Islet precursor cell (in vitro differentiated cells): ENCODE results near the gene PPP3CA.
A peak's percentile ranks its signal among the peaks of the same experiment; 100 is the strongest.
"Not testable (repeated sequence)": the region's sequence is repeated elsewhere in the genome, so short reads cannot be mapped to it uniquely, and the experiment has no call there.

Source experiments
- DNase-seq: peaks from one replicate; pipeline ENCODE4 v3.0.0-alpha.2; 2018

PPP3CA gene

GRCh38 chr4:101200561-101200960 lies 146.8 kb downstream of the PPP3CA start:
- no peak for DNase-seq

- DNase-seq, result no peak
These were observed 147.6 kb downstream of the PPP3CA start for GRCh38 chr4:101199507-101200285.

- DNase-seq, result no peak
These were observed 148.5 kb downstream of the PPP3CA start for GRCh38 chr4:101198682-101199339.

- DNase-seq, result no peak
These were observed 150.0 kb downstream of the PPP3CA start for GRCh38 chr4:101197350-101197749.

- no peak for DNase-seq
These were observed 155.1 kb downstream of the PPP3CA start for GRCh38 chr4:101192244-101192643.

GRCh38 chr4:101191302-101192098 lies 155.8 kb downstream of the PPP3CA start:
- peak; percentile 67 for DNase-seq

GRCh38 chr4:101190751-101191150 lies 156.6 kb downstream of the PPP3CA start:
- DNase-seq, result no peak

- no peak for DNase-seq
These were observed 158.4 kb downstream of the PPP3CA start for GRCh38 chr4:101188906-101189305.

GRCh38 chr4:101187841-101188240 lies 159.5 kb downstream of the PPP3CA start:
- DNase-seq, result no peak

- DNase-seq, result no peak
These were observed 160.7 kb downstream of the PPP3CA start for GRCh38 chr4:101186567-101187184.

GRCh38 chr4:101184668-101185067 lies 162.7 kb downstream of the PPP3CA start:
- no peak for DNase-seq

- no peak for DNase-seq
These were observed 163.5 kb downstream of the PPP3CA start for GRCh38 chr4:101183666-101184373.

GRCh38 chr4:101183221-101183620 lies 164.1 kb downstream of the PPP3CA start:
- no peak for DNase-seq

- DNase-seq, result not testable (repeated sequence)
These were observed 164.6 kb downstream of the PPP3CA start for GRCh38 chr4:101182688-101183087.

- DNase-seq, result no peak
These were observed 168.6 kb downstream of the PPP3CA start for GRCh38 chr4:101178731-101179130.

GRCh38 chr4:101177154-101177553 lies 170.2 kb downstream of the PPP3CA start:
- DNase-seq, result no peak

- DNase-seq, result no peak
These were observed 171.2 kb downstream of the PPP3CA start for GRCh38 chr4:101175896-101176676.

GRCh38 chr4:101174679-101175345 lies 172.5 kb downstream of the PPP3CA start:
- DNase-seq, result no peak

GRCh38 chr4:101172369-101172768 lies 175.0 kb downstream of the PPP3CA start:
- no peak for DNase-seq

- no peak for DNase-seq
These were observed 175.6 kb downstream of the PPP3CA start for GRCh38 chr4:101171747-101172146.
